ENCODE results near the gene RAI1.
A peak's percentile ranks its signal among the peaks of the same experiment; 100 is the strongest.

The RAI1 gene

GRCh38 chr17:17849147-17849820 is 168.0 kb downstream of the RAI1 start (continued):
- no peak for TF ChIP-seq ZNF560 (tag by site-specific recombination; IDR thresholded peaks at IDR 0.05; ENCODE audit: borderline replicate concordance)
- TF ChIP-seq SP3 (tag by site-specific recombination; IDR thresholded peaks at IDR 0.05): no peak; the same call in 1 of the 2 replicates
- peak; percentile 18; the same call in 1 of the 2 replicates for TF ChIP-seq WT1 (tag by site-specific recombination; IDR thresholded peaks at IDR 0.05)
- TF ChIP-seq PRDM2 (tag by site-specific recombination; IDR thresholded peaks at IDR 0.05; ENCODE audit: borderline replicate concordance): no peak
- TF ChIP-seq ZFP37 (tag by site-specific recombination; IDR thresholded peaks at IDR 0.05): 0 out of 2 replicates have a peak, but pooled peaks have one; percentile 37
- peak; percentile 33; the same call in 1 of the 2 replicates for TF ChIP-seq ZBTB44 (tag by site-specific recombination; IDR thresholded peaks at IDR 0.05)
- TF ChIP-seq ZNF433 (tag by site-specific recombination; IDR thresholded peaks at IDR 0.05; ENCODE audit: low read depth): no peak
- TF ChIP-seq ZNF555 (tag by site-specific recombination; conservative IDR thresholded peaks at IDR 0.05): no peak
- peak; percentile 37; the same call in 1 of the 2 replicates for TF ChIP-seq ZBTB20 (tag by site-specific recombination; IDR thresholded peaks at IDR 0.05)
- peak; percentile 67 for TF ChIP-seq IKZF3 (tag by site-specific recombination; IDR thresholded peaks at IDR 0.05)
- TF ChIP-seq, protein P1, sequence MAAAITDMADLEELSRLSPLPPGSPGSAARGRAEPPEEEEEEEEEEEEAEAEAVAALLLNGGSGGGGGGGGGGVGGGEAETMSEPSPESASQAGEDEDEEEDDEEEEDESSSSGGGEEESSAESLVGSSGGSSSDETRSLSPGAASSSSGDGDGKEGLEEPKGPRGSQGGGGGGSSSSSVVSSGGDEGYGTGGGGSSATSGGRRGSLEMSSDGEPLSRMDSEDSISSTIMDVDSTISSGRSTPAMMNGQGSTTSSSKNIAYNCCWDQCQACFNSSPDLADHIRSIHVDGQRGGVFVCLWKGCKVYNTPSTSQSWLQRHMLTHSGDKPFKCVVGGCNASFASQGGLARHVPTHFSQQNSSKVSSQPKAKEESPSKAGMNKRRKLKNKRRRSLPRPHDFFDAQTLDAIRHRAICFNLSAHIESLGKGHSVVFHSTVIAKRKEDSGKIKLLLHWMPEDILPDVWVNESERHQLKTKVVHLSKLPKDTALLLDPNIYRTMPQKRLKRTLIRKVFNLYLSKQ (tag by site-specific recombination; IDR thresholded peaks at IDR 0.05; ENCODE audit: borderline replicate concordance): no peak
- TF ChIP-seq, protein P2, sequence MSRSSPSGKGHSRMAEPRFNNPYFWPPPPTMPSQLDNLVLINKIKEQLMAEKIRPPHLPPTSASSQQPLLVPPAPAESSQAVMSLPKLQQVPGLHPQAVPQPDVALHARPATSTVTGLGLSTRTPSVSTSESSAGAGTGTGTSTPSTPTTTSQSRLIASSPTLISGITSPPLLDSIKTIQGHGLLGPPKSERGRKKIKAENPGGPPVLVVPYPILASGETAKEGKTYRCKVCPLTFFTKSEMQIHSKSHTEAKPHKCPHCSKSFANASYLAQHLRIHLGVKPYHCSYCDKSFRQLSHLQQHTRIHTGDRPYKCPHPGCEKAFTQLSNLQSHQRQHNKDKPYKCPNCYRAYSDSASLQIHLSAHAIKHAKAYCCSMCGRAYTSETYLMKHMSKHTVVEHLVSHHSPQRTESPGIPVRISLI (tag by site-specific recombination; IDR thresholded peaks at IDR 0.05): no peak

DNA sequence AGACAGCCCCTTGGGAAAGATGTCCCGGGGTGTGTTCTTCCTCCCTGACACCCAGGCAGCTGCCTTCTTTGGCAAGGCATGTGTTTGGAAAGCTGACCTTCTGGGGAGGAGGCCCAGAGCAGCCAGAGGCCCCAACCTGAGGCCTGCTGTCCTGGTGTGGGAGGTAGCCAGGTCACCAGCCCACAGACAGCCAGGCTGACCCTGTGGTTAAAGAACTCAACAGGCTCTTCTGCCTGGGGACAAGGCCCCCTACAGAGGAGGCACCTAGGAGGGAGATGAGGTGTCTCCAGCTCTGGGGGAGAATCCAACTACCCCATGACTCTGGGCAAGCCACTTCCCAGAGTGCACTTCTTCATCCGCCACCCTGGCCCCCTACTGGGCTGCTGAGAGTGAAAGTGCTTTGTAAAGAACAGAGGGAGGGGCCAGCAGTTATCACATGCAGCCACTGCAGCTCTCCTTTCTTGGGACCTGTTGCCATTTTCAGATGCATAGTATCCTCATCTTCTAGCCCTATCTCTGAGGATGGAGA is 168.7 kb downstream of the RAI1 start:
- POLR2A ChIA-PET: interaction anchor here (0.7 to 6.2 kb wide), 5 partner anchors 9 to 64 kb away, joined by 3 to 31 read pairs (median 4); partner anchors contain the start of gene SREBF1
- Histone ChIP-seq H3K27ac (ENCODE audit: extremely low read depth, low read depth, low read length) (peak overlapping the region; percentile 70), H3K4me3 (ENCODE audit: low read depth, low read length) (no peak overlapping the region), H3K4me1 (ENCODE audit: control insufficient read depth, insufficient read depth, low read length) (peaks cover 25% of the 10 kb centered on the region), H3K36me3 (ENCODE audit: control insufficient read depth in 2 of 2, insufficient read depth in 1 of 2, low read length in 2 of 2) (peaks cover 0 to 3% of the 10 kb centered on the region in 2 experiments; a peak in 2 of 3 replicates), H3K9me3 (ENCODE audit: control insufficient read depth, insufficient read depth, low read depth, low read length) (no peaks in the 10 kb centered on the region)
- CTCF ChIA-PET: interaction anchor here (0.5 to 2.5 kb wide), 7 partner anchors 10 to 1652 kb away, joined by 3 to 12 read pairs (median 4); no protein-coding TSS in a partner anchor
- no peak for TF ChIP-seq ZNF776 (tag by site-specific recombination; IDR thresholded peaks at IDR 0.05; ENCODE audit: borderline replicate concordance)
- TF ChIP-seq GFI1B (tag by site-specific recombination; IDR thresholded peaks at IDR 0.05): no peak
- TF ChIP-seq, protein P3, sequence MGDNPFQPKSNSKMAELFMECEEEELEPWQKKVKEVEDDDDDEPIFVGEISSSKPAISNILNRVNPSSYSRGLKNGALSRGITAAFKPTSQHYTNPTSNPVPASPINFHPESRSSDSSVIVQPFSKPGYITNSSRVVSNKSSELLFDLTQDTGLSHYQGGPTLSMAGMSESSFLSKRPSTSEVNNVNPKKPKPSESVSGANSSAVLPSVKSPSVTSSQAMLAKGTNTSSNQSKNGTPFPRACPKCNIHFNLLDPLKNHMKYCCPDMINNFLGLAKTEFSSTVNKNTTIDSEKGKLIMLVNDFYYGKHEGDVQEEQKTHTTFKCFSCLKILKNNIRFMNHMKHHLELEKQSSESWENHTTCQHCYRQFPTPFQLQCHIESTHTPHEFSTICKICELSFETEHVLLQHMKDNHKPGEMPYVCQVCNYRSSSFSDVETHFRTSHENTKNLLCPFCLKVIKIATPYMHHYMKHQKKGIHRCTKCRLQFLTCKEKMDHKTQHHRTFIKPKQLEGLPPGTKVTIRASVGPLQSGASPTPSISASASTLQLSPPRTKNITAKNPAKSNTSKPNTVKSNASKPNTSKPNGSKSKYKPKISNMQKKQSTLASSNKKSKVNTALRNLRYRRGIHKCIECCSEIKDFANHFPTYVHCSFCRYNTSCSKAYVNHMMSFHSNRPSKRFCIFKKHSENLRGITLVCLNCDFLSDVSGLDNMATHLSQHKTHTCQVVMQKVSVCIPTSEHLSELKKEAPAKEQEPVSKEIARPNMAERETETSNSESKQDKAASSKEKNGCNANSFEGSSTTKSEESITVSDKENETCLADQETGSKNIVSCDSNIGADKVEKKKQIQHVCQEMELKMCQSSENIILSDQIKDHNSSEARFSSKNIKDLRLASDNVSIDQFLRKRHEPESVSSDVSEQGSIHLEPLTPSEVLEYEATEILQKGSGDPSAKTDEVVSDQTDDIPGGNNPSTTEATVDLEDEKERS (tag by site-specific recombination; IDR thresholded peaks at IDR 0.05): no peak
- no peak for TF ChIP-seq ZNF280C (tag by site-specific recombination; IDR thresholded peaks at IDR 0.05)
- TF ChIP-seq SETDB1 (IDR thresholded peaks at IDR 0.05; ENCODE audit: insufficient read length, low read length): no peak

All from HEK293 (cell line).